Bone marrow (tissue), 2 donors: ENCODE measurements around the gene EIF4B.
"Not testable (repeated sequence)": the region's sequence is repeated elsewhere in the genome, so short reads cannot be mapped to it uniquely, and the experiment has no call there.

Experiments used
- DNase-seq, 2 donors: peaks; one replicate each; lab custom pipeline; 2025; lab: John Stamatoyannopoulos, UW

Gene EIF4B, protein sequence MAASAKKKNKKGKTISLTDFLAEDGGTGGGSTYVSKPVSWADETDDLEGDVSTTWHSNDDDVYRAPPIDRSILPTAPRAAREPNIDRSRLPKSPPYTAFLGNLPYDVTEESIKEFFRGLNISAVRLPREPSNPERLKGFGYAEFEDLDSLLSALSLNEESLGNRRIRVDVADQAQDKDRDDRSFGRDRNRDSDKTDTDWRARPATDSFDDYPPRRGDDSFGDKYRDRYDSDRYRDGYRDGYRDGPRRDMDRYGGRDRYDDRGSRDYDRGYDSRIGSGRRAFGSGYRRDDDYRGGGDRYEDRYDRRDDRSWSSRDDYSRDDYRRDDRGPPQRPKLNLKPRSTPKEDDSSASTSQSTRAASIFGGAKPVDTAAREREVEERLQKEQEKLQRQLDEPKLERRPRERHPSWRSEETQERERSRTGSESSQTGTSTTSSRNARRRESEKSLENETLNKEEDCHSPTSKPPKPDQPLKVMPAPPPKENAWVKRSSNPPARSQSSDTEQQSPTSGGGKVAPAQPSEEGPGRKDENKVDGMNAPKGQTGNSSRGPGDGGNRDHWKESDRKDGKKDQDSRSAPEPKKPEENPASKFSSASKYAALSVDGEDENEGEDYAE

DNA sequence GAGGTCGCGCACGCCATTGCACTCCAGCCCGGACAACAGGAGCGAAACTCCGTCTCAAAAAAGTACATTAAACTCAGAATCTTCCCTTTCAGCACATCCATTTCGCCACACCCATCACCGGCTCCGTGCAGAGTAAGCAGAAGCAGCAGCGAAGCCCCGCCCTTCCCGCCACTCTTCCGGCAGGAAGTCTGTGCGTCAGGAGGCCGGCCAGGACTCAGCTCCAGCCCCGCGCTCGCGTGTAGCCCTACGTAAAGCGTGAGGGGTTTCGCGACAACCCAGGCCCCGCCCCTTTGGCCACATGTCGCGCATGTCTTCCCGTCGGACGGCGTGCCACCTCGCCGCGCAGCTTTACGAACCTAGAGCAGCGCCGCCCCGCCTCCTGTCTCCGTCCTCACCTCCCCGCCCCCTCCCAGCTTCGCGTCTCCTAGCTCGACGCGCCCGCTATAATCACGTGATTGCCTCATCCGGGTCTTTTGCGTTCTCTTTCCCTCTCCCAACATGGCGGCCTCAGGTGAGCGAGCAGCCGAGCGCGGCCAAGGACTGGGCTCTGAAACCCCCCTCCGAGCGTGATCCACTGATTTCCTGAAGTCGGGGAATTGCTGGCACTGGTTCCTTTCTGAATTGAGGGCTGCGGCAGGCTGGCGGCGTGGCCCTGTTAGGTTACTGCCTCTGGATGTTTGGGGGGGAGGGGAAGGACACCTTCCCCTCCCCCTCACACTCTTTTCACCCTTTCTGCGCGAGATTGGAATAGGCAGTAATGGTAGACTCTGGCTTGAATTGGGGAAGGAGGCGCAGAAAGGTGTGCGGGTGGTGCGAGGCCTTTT is at the start of gene EIF4B:
Gene EIF4B, plus strand, starts transcription at position 471 of the 824 bp plus-strand sequence. Its CDS starts 28 bp downstream, at position 499.
- DNase-seq: peak; percentile 92 to 99

DNA sequence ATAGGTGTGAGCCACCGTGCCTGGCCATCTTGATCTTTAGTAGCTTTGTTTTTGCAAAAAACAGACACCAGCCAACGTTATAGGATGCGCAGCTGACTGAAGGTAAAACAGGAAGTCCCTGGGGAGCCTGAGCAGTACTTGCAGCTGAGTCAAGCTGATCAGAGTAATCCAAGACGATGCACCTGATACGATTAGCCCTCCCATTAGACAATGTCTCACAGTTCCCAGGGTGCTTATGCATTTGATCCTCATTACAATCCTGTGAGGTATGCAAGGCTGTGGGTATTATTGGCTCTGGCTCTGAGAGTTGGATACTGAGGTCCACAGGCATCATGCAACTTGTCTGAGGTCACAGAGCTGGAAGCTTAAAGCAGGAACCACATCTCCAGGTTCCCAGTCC is 49.3 kb upstream of the EIF4B start:
- DNase-seq: no peak

DNA sequence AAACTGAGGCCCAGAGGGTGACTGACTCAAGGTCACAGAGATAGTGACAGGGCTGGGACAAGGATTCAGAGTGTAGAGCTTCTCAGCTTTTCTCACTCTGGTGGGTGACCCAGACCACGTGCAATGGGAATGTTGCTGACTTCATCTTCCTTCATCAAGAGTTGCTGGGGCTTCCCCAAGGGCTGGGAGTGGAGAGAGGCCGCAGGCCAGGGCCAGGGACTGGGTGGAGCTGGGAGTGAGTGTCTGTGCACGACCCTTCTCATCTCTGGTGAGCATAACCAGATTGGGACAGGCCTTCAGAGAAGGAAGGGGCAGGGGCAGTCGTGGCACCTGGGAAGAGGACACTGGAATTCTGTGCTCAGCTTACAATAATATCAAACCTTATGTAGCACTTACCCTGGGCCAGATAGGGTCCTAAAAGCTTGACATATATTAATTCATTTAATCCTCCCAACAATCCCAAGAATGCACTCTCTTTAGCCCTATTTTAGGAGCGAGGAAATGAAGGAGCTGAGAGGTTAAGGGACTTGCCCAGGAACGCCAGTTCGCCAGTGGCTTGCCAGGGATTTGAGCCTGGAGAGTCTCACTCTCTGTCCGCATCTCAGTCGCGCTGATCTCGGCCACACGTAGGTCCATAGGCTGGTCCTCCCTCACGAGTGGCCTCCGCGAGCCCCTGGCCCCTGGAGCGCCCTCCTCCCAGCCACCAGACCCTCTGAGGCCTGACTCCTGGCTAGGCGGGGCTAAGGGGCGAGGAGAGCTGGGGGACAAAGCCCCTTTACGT is 41.5 kb upstream of the EIF4B start:
- DNase-seq: no peak

DNA sequence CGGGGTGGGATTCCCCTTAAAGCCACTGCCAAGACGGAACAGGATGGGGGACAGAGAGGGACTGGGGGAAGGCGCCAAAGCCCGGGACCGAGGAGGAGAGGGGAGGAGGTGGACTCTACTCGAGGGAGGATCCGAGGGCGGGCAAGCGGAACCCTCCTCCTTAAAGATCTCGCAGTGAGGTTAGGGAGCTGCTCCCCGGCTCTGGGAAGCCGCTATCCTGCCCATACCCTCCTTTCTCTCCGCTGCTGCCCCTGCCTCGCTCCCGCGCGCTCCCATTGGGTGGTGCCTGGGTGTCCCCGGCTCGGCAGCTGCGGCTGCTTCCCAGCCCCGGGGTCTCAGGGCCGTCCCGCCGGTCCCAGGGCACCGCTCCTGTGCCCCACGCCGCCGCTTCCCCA is 40.9 kb upstream of the EIF4B start:
- no peak for DNase-seq

DNA sequence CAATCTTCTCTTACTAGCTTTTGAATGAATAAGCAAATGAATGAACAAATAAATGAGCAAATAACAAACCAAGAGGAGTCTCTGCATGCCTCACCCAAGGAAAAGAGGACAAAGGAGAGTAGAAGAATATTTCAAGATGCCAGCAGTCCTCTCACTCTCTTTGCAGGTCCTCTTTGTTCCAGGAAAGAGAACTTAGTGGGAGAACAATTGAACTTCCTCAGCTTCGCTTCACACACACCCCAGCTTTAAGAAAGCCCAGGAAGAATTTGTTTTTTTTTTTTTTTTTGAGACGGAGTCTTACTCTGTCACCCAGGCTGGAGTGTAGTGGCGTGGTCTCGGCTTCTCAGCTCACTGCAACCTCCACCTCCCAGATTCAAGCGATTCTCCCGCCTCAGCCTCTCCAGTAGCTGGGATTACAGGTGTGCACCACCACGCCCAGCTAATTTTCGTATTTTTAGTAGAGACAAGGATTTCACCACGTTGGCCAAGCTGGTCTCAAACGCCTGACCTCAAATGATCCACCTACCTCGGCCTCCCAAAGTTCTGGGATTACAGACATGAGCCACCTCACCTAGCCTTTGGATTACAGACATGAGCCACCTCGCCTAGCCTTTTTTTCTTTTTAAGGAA is 37.0 kb upstream of the EIF4B start:
- DNase-seq: no peak

DNA sequence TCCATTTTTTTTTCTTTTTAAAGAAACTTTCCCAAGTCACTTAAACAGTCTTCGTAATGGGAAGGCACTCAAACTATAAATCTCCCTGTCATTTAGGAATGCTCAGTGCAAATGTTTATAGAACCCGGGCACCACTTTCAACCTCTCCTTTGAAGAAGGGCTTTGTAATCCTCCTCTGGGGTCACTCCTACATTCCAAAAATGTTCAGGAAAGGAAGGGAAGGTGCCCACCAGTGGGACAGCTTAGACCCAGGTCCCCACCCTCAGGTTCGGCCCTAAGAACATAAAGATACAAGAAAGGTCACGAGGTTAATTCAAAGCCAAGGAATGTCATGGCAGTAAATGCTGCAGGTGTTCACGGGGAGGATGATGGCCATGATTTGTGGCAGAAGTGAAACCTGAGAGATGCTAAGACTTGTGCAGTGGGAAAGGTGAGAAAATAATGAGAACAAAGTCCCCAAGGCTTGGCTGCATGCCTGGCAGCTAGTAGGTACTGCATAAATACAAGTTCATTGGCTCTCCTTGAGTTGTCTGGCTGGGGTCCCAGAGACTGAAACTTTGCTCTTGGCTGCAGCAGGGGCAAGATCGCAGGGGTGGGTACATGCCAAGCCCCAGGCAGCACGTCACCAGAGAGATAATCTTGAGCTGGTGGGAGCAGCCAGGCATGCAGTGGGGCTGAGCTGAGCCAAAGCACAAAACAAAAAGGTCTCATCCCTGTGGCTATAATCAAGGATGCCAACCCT is 36.3 kb upstream of the EIF4B start:
- no peak for DNase-seq

DNA sequence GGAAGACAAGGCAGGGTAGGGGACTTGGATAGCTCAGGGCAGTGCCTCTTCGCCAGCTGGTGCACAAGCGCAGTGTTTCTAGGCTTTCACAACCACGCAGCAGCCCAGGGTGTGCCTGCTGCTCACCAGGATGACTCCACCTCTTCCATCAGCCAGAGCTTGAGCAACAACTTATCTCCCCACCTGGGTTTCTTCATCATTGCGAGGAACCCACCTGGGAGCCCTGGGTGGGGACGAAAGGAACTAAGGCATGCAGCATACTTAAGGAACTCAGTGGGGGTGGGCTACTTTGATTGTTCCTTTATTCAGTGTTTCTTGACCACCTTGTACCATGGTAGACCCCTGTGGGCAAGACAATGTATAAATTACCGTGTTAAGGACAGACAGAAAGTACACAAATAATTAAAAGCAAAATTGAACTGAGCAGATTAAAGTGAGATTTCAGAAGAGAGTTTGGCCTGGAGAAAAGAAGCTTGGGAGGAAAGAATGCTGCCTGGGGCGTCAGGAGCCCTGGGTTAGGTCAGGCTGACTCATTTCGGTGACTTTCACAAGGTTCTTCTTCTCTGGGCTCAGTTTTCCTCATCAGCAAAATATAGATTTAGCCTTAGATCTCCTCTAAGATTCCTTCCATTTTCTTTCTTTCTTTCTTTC is 34.5 kb upstream of the EIF4B start:
- no peak for DNase-seq

DNA sequence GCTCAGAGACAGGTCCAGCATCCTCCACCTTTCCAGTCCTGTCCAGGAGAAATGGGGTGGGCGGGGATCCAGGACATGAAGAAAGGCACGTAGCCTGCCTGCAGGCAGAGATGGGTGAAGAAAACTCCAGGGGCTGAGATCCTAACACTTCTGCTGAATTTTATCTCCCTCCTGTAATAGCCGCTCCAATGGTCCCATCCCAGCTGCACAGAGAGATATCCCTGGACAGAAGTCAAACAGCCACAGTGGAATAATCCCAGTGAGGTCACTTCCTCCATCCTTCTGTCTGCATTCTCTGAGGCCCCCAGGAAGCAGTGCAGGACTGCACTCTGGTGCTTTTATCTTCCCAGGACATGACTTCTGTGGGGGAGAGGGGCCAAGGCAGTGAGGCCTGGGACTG is 31.1 kb upstream of the EIF4B start:
- DNase-seq: no peak

DNA sequence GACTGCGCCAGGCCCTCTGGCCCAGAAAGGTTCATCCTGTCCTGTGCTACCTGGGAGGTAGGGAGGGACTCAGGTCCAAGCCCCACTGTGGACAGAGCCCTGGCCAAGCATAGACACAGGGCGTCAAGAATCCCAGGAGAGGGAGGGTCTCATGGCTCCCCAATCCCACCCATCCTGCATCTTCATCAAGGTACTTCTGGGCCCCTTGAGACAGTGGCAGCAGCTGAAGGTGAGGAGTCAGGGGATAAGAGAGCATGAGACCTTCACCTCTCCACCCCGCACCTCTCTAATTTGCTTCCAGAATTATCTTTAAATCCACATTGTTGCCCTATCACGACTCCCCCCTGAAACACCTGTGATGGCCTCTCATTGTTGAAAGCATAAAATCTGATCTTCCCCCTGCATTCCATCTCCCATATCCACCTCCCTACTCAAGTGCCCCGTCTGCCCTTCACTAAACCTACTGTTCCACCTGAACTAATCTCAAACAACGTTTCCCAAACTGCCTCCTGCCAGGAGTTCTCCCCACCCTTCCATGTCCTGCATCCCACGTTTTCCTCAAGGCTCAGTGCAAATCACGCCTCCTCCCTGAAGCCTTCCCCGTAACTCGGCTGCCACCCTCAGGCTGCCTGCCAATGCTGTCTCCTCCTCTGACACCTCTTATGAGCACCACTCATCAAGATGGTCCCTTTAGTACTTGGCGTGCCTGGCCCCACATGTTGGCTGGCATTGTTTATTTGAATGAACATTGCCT is 30.3 kb upstream of the EIF4B start:
- no peak for DNase-seq

DNA sequence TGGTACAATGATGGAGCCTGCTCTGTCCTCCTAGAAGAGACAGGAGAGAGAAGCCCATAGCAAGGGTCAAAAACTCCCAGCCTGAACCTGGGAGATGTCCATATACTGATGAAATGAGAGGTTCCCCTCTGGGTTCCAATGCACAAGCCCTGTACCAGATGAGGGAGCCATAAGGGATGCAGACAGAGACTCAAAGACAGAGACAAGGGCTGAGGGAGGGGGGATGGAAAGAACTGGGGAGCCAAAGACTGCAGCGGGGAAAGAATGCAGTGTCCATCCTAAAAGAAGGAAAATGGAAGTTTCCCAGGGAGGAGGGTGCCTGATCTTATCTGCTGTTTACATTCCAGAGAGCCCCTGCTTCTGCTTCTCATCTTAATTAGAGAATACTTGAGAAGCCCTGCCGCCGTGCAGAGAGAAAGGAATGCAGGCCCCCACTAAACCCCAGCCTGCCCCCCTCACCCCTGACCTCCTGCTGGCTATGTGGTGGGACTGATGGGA is 29.6 kb upstream of the EIF4B start:
- DNase-seq: no peak

DNA sequence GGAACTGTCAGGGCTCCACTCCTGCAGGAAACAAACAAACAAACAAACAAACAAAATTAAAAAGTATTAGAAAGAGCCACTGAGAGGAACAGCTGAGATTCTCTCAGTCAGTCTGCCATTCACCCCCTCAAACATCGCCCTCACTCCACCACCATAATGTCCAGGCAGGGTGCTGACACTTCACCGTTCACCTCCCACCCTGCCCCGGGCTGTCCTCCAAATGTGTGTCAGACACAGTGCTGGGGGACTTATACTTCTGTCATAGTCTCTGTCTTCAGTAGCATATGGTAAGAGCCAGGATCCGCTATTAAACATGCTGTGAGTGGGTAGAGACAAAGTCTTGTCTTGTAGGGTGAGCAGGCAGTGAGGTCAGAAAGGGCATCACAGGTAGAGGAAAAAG is 29.1 kb upstream of the EIF4B start:
- DNase-seq: no peak

DNA sequence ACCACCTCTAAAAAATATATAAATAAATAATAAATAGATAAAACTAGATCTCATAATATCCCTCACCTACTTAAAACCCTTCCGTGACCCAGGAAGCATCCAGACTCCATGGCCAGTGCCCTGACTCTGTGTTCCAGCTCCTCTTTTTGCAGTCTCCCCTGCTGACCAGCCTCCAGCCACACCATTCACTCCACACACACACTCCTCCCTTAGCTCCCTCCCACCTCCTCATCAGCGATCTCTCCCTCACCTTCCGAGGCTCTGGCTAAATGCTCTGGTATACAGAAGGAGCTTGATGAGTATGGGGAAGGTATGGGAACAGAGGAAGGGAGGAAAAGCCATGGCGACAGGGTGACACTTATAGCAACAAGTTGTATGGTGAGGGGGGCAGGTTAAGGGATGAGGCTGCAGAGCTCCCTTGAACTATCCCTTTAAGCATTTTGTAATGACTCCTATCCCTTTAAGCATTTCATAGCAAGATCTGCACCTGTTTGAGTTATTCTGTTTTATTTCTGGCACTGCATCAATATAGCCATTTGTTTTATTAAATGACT is 26.1 kb upstream of the EIF4B start:
- no peak for DNase-seq

DNA sequence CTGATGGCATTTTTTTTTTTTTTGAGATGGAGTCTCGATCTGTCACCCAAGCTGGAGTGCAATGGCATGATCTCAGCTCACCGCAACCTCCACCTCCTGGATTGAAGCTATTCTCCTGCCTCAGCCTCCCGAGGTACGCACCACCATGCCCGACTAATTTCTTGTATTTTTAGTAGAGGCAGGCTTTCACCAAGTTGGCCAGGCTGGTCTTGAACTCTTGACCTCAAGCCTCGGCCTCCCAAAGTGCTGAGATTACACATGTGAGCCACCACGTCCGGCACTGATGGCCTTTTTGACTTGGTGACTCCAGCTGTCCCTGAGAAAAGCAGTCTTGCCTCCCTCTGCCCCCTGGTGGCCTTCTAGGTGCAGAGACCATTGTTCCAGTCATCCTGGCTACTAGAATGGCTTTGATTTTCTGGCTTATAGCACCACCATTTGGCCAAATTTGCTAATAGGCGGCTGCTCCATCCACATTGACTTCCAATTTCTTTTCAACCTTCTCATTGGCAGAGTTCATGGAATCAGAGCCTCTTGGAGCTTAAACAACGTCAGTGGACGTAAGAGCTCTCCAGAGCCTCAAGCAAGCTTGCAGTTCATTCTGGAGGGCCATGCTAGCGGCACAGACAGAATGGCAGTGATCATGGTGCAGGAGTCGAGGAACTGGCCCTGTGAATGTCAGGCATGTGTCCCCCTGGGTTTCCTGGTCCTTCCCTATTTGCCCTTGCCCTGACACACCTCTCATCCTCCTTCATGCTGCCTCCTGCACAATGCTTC is 25.4 kb upstream of the EIF4B start:
- peak; percentile 44 to 90 for DNase-seq

DNA sequence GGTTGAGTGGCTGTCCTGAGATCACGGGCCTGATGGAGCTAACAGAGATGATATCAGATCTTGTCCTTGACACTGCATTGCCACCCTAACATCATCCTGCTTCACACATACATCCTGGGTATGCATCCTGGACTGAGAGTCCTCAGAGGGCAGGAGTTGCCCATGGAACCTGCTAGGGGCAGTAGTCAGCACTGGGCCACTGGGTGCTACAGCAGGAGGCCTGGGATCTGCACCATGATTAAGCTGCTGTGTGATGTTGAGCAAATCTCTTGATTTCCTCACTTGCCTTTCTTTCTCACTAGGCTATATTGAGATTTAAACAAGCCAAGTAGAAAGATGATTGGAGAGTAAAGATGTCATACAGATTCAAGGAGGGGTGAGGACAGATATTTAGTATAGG is 22.1 kb upstream of the EIF4B start:
- no peak for DNase-seq

DNA sequence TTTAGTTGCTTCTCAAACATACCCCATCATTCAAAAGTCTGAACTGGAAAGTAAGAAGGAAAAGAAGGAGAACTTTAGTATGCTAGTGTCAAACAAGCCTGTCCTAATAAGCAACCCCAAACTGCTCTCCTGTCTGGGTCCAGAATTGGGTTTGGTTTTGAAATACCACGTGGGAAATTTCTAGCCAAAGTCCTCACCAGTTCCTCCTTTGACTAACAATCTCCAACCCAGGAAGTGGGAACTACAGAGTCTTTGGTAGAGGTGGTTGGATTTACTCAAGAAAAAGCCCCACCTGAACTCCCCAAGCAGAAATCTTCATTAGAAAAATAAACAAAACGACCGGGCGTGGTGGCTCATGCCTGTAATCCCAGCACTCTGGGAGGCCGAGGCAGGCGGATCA is 17.4 kb upstream of the EIF4B start:
- DNase-seq: no peak

DNA sequence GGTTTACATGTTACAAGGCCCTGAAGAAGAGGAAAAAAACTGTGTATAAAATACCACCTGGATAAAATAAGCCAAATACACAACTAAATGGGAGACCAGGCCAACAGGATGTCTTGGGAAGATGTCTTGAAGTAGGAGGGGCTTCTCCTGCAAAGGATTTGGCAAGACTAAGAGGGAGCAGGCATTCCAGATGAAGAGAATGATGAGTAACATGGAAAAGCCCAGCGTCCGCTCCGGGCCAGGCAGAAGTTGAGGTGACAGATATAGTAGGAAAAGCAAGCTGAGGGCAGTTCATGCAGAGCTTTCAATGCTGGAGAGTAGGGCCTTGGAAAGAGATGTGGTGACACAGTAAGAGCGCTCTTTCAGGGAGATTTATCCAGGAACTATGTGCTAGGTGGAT is 16.1 kb upstream of the EIF4B start:
- DNase-seq: no peak

DNA sequence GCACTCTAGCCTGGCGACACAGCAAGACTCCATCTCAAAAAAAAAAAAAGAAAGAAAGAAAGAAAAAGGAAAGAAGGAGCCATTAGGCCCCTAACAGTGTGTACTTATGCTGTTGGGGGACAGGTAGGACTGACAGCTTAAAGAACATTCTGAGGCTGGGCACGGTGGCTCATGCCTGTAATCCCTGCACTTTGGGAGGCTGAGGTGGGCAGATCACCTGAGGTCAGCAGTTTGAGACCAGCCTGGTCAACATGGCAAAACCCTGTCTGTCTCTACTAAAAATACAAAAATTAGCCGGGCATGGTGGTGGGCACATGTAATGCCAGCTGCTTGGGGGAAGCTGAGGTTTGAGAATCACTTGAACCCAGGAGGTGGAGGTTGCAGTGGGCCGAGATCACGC is 14.0 kb upstream of the EIF4B start:
- not testable (repeated sequence) for DNase-seq
